Measurements from ENCODE around the gene NOL4L.

The NOL4L gene

GRCh38 chr20:32404017-32404416, 181.1 kb downstream of the NOL4L start:
- TF ChIP-seq CTCF (conservative IDR thresholded peaks at IDR 0.05) = no peak
- H3K27ac ChIP-seq = no peak overlapping the region

GRCh38 chr20:32400476-32400875, 184.7 kb downstream of the NOL4L start:
- TF ChIP-seq CTCF (conservative IDR thresholded peaks at IDR 0.05) = no peak
- H3K27ac ChIP-seq = no peak overlapping the region

- H3K27ac ChIP-seq = no peak overlapping the region
Measured at GRCh38 chr20:32397567-32398084, 187.5 kb downstream of the NOL4L start.

GRCh38 chr20:32396646-32397160, 188.4 kb downstream of the NOL4L start:
- TF ChIP-seq CTCF (conservative IDR thresholded peaks at IDR 0.05) = no peak
- no peak overlapping the region for H3K27ac ChIP-seq

More at GRCh38 chr20:32397567-32398084, 187.5 kb downstream of the NOL4L start:
- no peak for TF ChIP-seq CTCF (conservative IDR thresholded peaks at IDR 0.05)

GRCh38 chr20:32395066-32395465, 190.1 kb downstream of the NOL4L start:
- no peak overlapping the region for H3K27ac ChIP-seq
- no peak for TF ChIP-seq CTCF (conservative IDR thresholded peaks at IDR 0.05)
